T-cell (primary cell): ENCODE measurements around the gene KTN1. TPM values are rescaled to one million over a fixed set of nuclear protein-coding genes. Genes with fewer than 3 reads are reported as not detected.

Experiments
- ATAC-seq, 4 experiments: fragments of 200-7000 bp in 3 of 4; fragments of 150-1000 bp in 1 of 4; cut with Tn5 transposase; replicated peaks in 1 of 4; 1 replicate in 3 of 4; 2 replicates in 1 of 4; pipeline ENCODE4 v1.10.0; 2021; ENCODE audit warnings: moderate library complexity in 3 of 4, mild to moderate bottlenecking in 2 of 4, moderate number of reproducible peaks in 1 of 4
- CTCF ChIA-PET, 2 donors: fragments of 300-600 bp; sonication (Branson Sonifier 250); formaldehyde crosslinking; loops; one replicate each; lab custom pipeline; 2022; ENCODE audit warnings: antibody characterized with exemption in 2 of 2; lab: Charles Lee
- POLR2A ChIA-PET, 2 donors: fragments of 300-600 bp; sonication (Branson Sonifier 250); formaldehyde crosslinking; loops; one replicate each; lab custom pipeline; 2022; ENCODE audit warnings: antibody characterized with exemption in 2 of 2; lab: Charles Lee
- DNase-seq, 35 experiments: peaks; one replicate each; pipeline versions ENCODE4 v3.0.0 to v3.0.0-alpha.2; 2013 to 2023
- H3K27ac ChIP-seq: one replicate; pipeline ENCODE4 v1.5.1; 2013; ENCODE audit warnings: low read length
- H3K27me3 ChIP-seq, 2 experiments: replicated peaks in 1 of 2; 1 replicate in 1 of 2; 2 replicates in 1 of 2; pipeline versions ENCODE4 v1.6.1 to v1.7.0; 2013; ENCODE audit warnings: low read length in 1 of 2, mixed read lengths in 1 of 2; ENCODE audit not compliant: control insufficient read depth in 2 of 2, insufficient read depth in 2 of 2; ENCODE audit errors: extremely low read depth in 1 of 2
- H3K36me3 ChIP-seq, 2 donors: 1 replicate in 1 of 2; 2 replicates in 1 of 2; pipeline versions ENCODE4 v1.6.1 to v1.7.0; 2013; ENCODE audit warnings: low read length in 1 of 2; ENCODE audit not compliant: control insufficient read depth in 2 of 2, insufficient read depth in 1 of 2; ENCODE audit errors: extremely low read depth in 1 of 2
- H3K4me1 ChIP-seq, 2 experiments: 1 replicate in 1 of 2; 2 replicates in 1 of 2; pipeline versions ENCODE4 v1.6.1 to v1.7.0; 2013; ENCODE audit warnings: low read length in 2 of 2, mixed read lengths in 1 of 2; ENCODE audit not compliant: insufficient read depth in 2 of 2, control insufficient read depth in 1 of 2; ENCODE audit errors: extremely low read depth in 1 of 2
- H3K4me3 ChIP-seq, 2 donors: 1 replicate in 1 of 2; 2 replicates in 1 of 2; pipeline versions ENCODE4 v1.5.1 to v1.7.0; 2013; ENCODE audit warnings: mild to moderate bottlenecking in 2 of 2, low read length in 1 of 2, moderate library complexity in 1 of 2; ENCODE audit not compliant: control insufficient read depth in 1 of 2; ENCODE audit errors: extremely low read depth in 1 of 2
- H3K9me3 ChIP-seq: 2 replicates; pipeline ENCODE4 v1.7.0; 2013
- H3K27ac Mint-ChIP-seq, 2 donors: one replicate each; pipeline ENCODE4 v1.8.0; 2020 to 2021; ENCODE audit warnings: mild to moderate bottlenecking in 2 of 2, mixed read lengths in 2 of 2
- H3K27me3 Mint-ChIP-seq, 2 donors: one replicate each; pipeline ENCODE4 v1.8.0; 2021 to 2022; ENCODE audit warnings: mixed read lengths in 2 of 2
- H3K36me3 Mint-ChIP-seq: one replicate; pipeline ENCODE4 v1.8.0; 2021; ENCODE audit warnings: mixed read lengths
- H3K4me1 Mint-ChIP-seq, 3 donors: one replicate each; pipeline ENCODE4 v1.8.0; 2020 to 2022; ENCODE audit warnings: mixed read lengths in 3 of 3, mild to moderate bottlenecking in 1 of 3
- H3K4me3 Mint-ChIP-seq, 3 donors: one replicate each; pipeline ENCODE4 v1.8.0; 2020 to 2022; ENCODE audit warnings: mild to moderate bottlenecking in 3 of 3, mixed read lengths in 3 of 3, moderate library complexity in 3 of 3
- H3K9me3 Mint-ChIP-seq, 3 donors: one replicate each; pipeline ENCODE4 v1.8.0; 2020 to 2022; ENCODE audit warnings: mixed read lengths in 3 of 3
- WGBS: methylation state at CpG from one replicate; pipeline ENCODE4 v1.1.5; 2013; ENCODE audit warnings: missing lambda C conversion rate; ENCODE audit not compliant: insufficient coverage; 5-methylcytosine and 5-hydroxymethylcytosine counted together
- total RNA-seq, 35 experiments: library from RNA in 6 of 35; stranded (reverse) in 6 of 35; fragments of 120-200 nt in 1 of 35; gene quantifications; one replicate each; pipeline versions ENCODE4 v1.2.1 to v1.2.4 and lab custom pipeline; 2013 to 2026

Gene KTN1
- total RNA-seq, 5 donors from 2014 or later (not counting 1 experiment from before 2014, with no cell fraction given): 82.5 to 109 (median 85.4) TPM

DNA sequence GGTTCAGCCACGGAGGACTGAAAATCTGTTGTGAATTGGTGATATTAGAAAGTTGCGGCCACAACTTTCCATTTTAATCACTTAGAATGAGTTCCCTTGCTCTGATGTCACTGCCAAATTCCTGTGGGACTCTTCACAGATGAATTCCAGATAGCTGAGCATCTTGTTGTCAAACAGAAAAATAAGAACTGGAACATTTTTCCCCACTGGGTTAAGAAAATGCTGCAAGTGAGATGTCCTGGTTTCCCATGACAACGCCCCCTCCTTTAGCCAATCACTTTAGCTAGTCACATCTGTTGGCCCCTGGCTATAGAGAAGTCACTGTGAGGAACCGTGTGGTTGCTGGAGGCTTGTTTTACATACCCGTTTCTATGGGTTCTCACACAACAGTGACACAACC lies 135.9 kb downstream of the KTN1 start:
- Mint-ChIP-seq H3K9me3 (no peaks in the 10 kb centered on the region), H3K36me3 (no peaks in the 10 kb centered on the region), H3K4me3 (no peak overlapping the region), H3K27me3 (no peaks in the 10 kb centered on the region), H3K4me1 (no peaks in the 10 kb centered on the region), H3K27ac (no peak overlapping the region)
- Histone ChIP-seq H3K9me3 (no peaks in the 10 kb centered on the region), H3K4me3 (no peak overlapping the region), H3K4me1 (no peaks in the 10 kb centered on the region), H3K27me3 (no peaks in the 10 kb centered on the region), H3K36me3 (no peaks in the 10 kb centered on the region), H3K27ac (no peak overlapping the region)
- no peak for DNase-seq
- ChIA-PET POLR2A (no interaction called here), CTCF (interaction anchor here in 1 of 2 donors (0.9 kb wide), 1 partner anchor 759 kb away, joined by 3 read pairs; no protein-coding TSS in a partner anchor)
- no CpG with 5 or more reads among the region's 5 CpGs for WGBS
- ATAC-seq: no peak

DNA sequence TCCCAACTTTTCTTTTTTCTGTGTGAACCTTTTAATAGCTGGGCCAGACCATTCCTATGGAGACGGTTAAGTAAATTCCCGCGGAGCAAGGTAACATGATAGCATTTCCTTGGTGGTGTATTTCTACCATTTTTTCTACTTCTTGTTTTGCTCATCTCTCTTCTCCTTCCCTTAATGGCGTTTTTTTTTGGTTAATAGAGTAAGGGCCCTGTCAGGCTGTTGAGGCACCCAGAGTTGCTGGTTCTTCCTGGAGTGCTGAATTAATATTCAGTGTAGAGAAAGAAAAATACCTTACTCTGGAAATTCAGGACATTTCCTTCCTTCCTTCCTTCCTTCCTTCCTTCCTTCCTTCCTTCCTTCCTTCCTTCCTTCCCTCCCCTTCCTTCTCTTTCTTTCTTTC lies 137.6 kb downstream of the KTN1 start:
- H3K4me1 Mint-ChIP-seq: no peaks in the 10 kb centered on the region
- H3K27me3 ChIP-seq: no peaks in the 10 kb centered on the region
- H3K4me3 Mint-ChIP-seq: no peak overlapping the region
- no CpG with 5 or more reads among the region's 4 CpGs for WGBS
- CTCF ChIA-PET: interaction anchor here in 1 of 2 donors (0.9 kb wide), 1 partner anchor 166 kb away, joined by 5 read pairs; no protein-coding TSS in a partner anchor
- no peaks in the 10 kb centered on the region for H3K36me3 ChIP-seq
- ATAC-seq (no peak), DNase-seq (no peak)
- H3K27ac Mint-ChIP-seq: no peak overlapping the region
- H3K27me3 Mint-ChIP-seq: no peaks in the 10 kb centered on the region
- no peak overlapping the region for H3K27ac ChIP-seq
- POLR2A ChIA-PET: no interaction called here
- H3K36me3 Mint-ChIP-seq: peaks cover 6% of the 10 kb centered on the region
- no peaks in the 10 kb centered on the region for H3K9me3 Mint-ChIP-seq
- no peaks in the 10 kb centered on the region for H3K9me3 ChIP-seq
- H3K4me1 ChIP-seq: no peaks in the 10 kb centered on the region
- no peak overlapping the region for H3K4me3 ChIP-seq

DNA sequence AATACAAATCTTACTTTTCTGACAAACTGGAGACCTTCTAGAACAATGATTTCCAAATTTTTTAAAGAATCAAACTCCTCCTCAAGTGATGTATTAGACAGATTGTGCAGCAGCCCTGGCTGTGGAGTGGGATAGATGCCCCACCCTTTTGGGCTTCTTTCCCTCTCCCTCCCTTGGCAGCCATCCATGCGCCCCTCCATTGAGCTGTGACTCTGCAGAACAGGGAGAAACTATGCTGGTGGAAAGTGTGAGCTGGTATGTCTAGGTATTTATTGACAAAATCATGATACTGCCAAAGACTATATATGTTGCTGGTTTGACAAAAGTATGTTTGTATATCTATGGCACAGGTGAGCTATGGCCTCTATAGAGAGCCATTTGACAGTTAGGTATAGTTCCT lies 138.5 kb downstream of the KTN1 start:
- Histone ChIP-seq H3K27ac (no peak overlapping the region), H3K27me3 (no peaks in the 10 kb centered on the region), H3K36me3 (no peaks in the 10 kb centered on the region), H3K9me3 (no peaks in the 10 kb centered on the region), H3K4me1 (no peaks in the 10 kb centered on the region), H3K4me3 (no peak overlapping the region)
- CTCF ChIA-PET: interaction anchor here in 1 of 2 donors (0.9 kb wide), 1 partner anchor 165 kb away, joined by 5 read pairs; no protein-coding TSS in a partner anchor
- no CpG with 5 or more reads among the region's 1 CpG for WGBS
- Mint-ChIP-seq H3K9me3 (no peaks in the 10 kb centered on the region), H3K27me3 (no peaks in the 10 kb centered on the region), H3K36me3 (peaks cover 6% of the 10 kb centered on the region), H3K27ac (no peak overlapping the region), H3K4me1 (no peaks in the 10 kb centered on the region), H3K4me3 (no peak overlapping the region)
- ATAC-seq (no peak), DNase-seq (no peak)
- POLR2A ChIA-PET: no interaction called here

DNA sequence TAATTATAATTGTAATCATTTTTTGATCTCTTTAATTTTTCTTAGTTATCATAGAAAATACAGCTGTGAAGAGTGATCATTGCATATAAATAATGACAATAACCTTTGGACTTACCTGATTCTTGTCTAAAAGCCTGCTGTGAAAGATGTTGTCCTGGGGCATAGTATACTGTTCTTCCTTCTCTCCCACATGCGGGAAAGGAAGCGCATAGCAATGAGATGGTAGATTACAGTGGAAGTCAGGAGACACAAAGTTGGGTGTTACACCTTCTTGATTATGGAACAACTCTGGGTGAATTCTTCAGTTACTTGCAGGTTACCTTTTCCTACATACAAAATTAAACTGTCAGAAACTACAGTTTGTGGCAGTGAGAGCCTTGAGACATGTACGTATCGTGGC lies 140.8 kb downstream of the KTN1 start:
- ChIA-PET CTCF (no interaction called here), POLR2A (no interaction called here)
- ATAC-seq (no peak), DNase-seq (no peak)
- no CpG with 5 or more reads among the region's 4 CpGs for WGBS
- Histone ChIP-seq H3K27ac (no peak overlapping the region), H3K36me3 (no peaks in the 10 kb centered on the region), H3K4me3 (no peak overlapping the region), H3K4me1 (no peaks in the 10 kb centered on the region), H3K27me3 (no peaks in the 10 kb centered on the region), H3K9me3 (no peaks in the 10 kb centered on the region)
- no peaks in the 10 kb centered on the region for H3K27me3 Mint-ChIP-seq
- no peak overlapping the region for H3K4me3 Mint-ChIP-seq
- no peak overlapping the region for H3K27ac Mint-ChIP-seq
- no peaks in the 10 kb centered on the region for H3K4me1 Mint-ChIP-seq
- H3K9me3 Mint-ChIP-seq: no peaks in the 10 kb centered on the region
- peaks cover 6% of the 10 kb centered on the region for H3K36me3 Mint-ChIP-seq

DNA sequence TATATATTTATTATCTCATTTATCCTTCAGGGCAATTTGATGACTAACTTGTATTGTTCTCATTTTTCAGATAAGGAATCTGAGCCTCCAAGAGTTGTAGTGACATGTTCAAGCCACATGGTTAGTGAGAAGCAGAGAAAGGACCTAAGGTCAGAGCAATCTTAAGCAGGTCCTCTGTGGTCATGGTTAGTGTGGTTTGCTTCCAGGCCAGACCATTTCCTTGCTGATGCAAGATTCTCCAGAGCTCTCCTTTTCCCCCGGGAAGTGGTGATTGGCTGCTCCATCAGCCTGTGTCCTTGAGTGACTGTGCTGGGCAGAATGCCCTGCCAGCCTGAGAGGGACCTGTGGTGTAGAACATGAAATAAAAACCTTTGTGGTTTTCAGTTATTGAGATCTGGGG lies 141.3 kb downstream of the KTN1 start:
- H3K4me3 Mint-ChIP-seq: no peak overlapping the region
- H3K4me1 Mint-ChIP-seq: no peaks in the 10 kb centered on the region
- H3K9me3 Mint-ChIP-seq: no peaks in the 10 kb centered on the region
- H3K27me3 Mint-ChIP-seq: no peaks in the 10 kb centered on the region
- H3K4me3 ChIP-seq: no peak overlapping the region
- H3K27me3 ChIP-seq: no peaks in the 10 kb centered on the region
- DNase-seq (no peak), ATAC-seq (no peak)
- H3K27ac Mint-ChIP-seq: no peak overlapping the region
- H3K27ac ChIP-seq: no peak overlapping the region
- no peaks in the 10 kb centered on the region for H3K9me3 ChIP-seq
- H3K36me3 Mint-ChIP-seq: peaks cover 6% of the 10 kb centered on the region
- no CpG with 5 or more reads among the region's 1 CpG for WGBS
- CTCF ChIA-PET: no interaction called here
- no peaks in the 10 kb centered on the region for H3K36me3 ChIP-seq
- H3K4me1 ChIP-seq: no peaks in the 10 kb centered on the region
- POLR2A ChIA-PET: no interaction called here

DNA sequence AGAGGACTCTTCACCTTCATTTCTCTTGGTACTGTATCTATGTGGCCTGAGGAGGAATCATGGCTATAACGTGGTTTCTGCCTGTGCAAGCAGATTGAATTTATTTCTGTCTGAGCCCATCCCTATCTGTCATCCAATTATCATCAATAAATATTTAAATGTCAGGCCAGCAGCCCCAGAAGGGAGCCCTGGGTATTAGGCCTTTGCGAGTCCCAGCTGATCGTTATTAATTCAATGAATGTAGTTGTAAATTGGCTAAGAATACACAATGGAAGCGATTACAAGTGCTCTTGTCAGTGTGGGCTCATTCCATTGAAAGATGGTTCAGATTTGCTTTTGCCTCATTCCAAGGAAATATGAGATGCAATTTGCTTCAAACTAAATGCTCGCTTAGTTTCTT lies 142.0 kb downstream of the KTN1 start:
- no peaks in the 10 kb centered on the region for H3K27me3 ChIP-seq
- H3K9me3 ChIP-seq: no peaks in the 10 kb centered on the region
- H3K27me3 Mint-ChIP-seq: no peaks in the 10 kb centered on the region
- H3K4me3 ChIP-seq: no peak overlapping the region
- H3K27ac ChIP-seq: no peak overlapping the region
- H3K36me3 ChIP-seq: no peaks in the 10 kb centered on the region
- no peak overlapping the region for H3K4me3 Mint-ChIP-seq
- H3K36me3 Mint-ChIP-seq: peaks cover 6% of the 10 kb centered on the region
- no peak overlapping the region for H3K27ac Mint-ChIP-seq
- H3K9me3 Mint-ChIP-seq: no peaks in the 10 kb centered on the region
- 88% methylated on average over 3 of the region's 5 CpGs for WGBS
- POLR2A ChIA-PET: no interaction called here
- no peak for DNase-seq
- H3K4me1 Mint-ChIP-seq: no peaks in the 10 kb centered on the region
- CTCF ChIA-PET: no interaction called here
- no peaks in the 10 kb centered on the region for H3K4me1 ChIP-seq
- ATAC-seq: no peak

DNA sequence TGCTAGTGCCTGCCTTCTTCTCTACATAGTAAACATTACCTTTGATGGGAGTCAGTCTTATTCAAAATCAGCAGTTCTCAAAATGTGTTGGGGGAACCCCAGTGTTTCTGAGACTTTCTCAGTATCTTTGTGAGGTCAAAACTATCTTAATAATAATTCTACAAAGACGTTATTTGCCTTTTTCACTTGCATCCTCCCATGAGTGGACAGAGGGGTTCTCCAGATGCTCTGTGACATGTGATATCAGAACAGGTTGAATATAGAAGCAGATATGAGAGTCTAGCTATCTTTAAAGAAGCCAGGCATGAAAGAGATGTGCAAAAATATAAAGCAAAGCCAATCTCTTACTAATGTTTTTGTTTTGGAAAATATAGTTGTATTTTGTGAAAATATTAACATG lies 144.7 kb downstream of the KTN1 start:
- Mint-ChIP-seq H3K36me3 (peaks cover 6% of the 10 kb centered on the region), H3K4me1 (no peaks in the 10 kb centered on the region), H3K9me3 (no peaks in the 10 kb centered on the region), H3K27ac (no peak overlapping the region), H3K27me3 (no peaks in the 10 kb centered on the region), H3K4me3 (no peak overlapping the region)
- no CpG with 5 or more reads among the region's 1 CpG for WGBS
- Histone ChIP-seq H3K27ac (no peak overlapping the region), H3K36me3 (no peaks in the 10 kb centered on the region), H3K4me1 (no peaks in the 10 kb centered on the region), H3K27me3 (no peaks in the 10 kb centered on the region), H3K9me3 (no peaks in the 10 kb centered on the region), H3K4me3 (no peak overlapping the region)
- POLR2A ChIA-PET: no interaction called here
- CTCF ChIA-PET: no interaction called here
- DNase-seq: no peak
- no peak for ATAC-seq
